NCI-H510A (cell line): ENCODE results near the gene FBXO40.

Experiments used
- DNase-seq: peaks from one replicate; lab custom pipeline; 2025; lab: John Stamatoyannopoulos, UW

FBXO40 gene

DNA sequence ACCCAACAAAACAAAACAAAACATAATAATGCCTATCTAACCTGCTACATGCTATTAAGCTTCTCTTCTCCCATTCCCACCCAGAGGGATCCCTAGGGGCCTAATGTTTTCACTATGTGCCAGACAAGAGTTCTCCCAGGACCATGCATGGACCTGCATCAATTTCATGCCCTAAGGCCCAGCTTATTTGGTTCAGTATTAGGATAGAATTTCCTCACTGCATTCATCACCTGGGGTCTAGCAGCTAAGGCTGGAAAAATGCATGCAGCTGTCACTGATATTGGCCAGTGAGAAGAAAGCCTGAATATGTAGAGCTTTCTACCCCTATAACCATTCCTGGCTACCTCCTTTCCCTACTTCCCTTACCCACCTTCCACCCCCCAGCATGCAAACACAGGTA, 69.6 kb downstream of the FBXO40 start:
- no peak for DNase-seq

DNA sequence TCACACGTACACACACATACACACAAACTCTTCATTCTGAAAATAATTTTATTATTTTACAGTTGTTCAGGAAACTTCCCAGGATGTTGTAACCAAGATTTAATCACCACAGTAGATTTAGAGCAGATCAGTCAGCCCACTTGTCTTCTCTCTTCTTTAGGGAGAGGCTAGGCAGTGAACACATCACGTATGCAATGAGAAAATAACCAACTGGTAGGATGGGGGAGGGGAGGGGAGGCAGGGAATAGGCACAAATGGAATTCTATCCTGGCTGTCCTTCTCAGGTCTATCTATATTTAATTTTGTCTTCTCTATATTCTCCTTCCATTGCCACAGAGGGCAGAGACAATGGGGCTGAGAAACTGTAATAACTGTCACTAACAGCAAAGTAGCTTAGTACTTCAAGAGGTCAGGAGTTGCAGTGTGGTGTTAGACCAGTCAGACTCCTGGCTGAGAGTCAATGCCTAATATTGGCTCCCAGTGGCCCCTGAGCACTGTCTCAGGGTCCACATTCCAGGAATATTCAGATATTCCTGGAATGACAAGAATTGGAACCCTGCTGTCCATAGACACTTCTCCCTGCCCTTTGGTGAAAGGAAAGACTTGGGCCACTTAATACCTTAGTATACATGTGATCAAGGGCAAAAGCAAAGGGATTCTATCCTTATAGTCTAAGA, 70.1 kb downstream of the FBXO40 start:
- DNase-seq: no peak

DNA sequence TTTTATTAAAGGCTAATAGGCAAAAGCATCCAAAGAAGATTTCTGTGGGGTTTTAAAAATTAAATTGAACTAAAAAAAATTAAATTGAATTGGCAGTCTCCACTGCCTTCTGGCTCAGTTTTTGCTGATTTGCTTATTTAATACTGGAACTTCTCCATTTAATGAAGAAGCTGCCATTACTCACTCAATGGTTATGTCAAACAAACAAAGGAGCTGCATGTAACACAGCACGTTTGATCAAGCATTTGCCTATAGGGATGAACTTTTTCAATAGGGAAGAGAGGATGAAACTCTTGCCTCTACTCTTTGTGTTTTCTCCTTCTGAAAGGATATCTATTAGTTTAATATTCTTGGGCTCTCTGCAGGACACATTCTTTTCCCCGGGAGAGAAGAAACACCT, 72.3 kb downstream of the FBXO40 start:
- DNase-seq: no peak

DNA sequence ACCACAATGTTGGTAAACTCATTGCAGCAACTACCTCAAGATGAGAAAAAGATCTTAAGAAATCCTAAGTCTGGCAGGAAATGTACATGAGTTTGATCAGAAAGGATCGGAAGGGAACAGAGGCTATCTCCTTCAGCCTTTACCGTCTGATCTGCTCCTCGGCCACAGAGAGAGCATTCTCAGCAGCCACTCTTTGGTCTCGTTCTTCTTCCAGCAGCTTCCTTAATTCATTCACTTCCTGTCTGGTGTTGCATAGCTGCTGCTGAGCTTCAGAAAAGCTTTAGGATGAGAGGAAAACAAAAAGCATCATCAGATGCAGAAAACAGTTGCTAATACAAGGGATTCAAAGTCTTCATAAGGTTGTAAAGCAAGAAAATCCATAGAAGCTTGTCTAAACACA, 74.2 kb downstream of the FBXO40 start:
- no peak for DNase-seq

DNA sequence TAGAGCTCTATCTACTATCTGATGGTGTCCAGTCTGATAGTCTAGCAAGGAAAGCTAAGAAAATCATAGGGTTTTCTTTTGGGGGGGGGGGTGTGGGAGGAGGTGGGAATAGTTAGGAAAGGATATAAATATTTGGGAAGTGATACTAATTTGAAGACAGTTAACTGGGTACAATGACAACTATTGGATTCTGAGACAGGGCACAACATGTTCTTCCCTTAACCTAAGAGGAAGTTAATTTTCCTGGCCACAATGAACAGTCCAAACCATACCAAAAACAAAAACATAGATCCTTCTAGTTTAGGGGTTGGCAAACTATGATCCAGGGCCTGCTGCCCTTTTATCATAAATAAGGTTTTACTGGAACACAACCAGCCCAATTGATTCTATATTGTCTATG, 77.5 kb downstream of the FBXO40 start:
- DNase-seq: no peak

DNA sequence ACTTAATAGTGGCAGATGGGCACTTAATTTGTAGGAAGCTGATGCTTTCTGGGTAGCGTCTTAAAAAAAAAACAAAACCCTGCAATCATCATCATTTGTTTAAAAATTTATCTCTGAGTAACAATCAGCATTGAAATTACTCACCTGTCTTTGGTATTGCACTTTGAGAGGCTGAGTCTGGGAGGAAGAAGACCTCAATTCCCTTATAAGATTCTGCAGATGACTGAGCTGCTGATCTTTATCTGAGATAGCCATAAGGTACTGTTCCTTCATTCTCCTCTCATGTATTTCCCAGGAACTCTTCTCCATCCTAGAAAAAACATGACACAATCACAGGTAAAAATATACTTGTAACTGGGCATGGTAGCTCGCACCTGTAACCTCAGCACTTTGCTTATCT, 84.0 kb downstream of the FBXO40 start:
- no peak for DNase-seq
